ENCODE measurements around the gene PPP1R9B. TPM values are rescaled to one million over a fixed set of nuclear protein-coding genes. Genes with fewer than 3 reads are reported as not detected.

The PPP1R9B gene
- total RNA-seq, 1 donor from 2014 or later = 179 TPM

- intact Hi-C loops (cut with micrococcal nuclease) = no loop called here
Measured at GRCh38 chr17:50144845-50145531, 5.5 kb downstream of the PPP1R9B start.

DNA sequence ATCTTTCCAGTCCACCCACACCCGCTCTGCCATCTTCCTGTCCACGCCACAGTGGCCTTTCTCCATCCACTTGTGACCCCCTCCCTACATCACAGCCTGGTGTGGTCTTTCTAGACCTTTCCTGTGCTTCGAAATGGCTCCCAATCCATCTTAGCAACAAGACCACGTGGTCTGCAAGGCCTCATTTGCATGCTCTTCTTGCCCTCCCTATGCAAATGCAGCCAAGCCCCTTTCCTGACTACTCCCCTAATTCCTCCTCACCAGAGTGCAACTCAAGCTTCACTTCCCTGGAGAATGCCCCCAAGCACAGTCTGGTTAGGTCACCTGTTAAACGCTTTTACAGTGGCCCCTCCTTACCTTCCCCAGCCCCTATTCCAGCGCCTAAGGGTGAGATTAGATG is 6.1 kb downstream of the PPP1R9B start:
- intact Hi-C loops (cut with micrococcal nuclease) = no loop called here

- intact Hi-C loops (cut with micrococcal nuclease) = no loop called here
Measured at GRCh38 chr17:50143461-50144176, 6.9 kb downstream of the PPP1R9B start.

DNA sequence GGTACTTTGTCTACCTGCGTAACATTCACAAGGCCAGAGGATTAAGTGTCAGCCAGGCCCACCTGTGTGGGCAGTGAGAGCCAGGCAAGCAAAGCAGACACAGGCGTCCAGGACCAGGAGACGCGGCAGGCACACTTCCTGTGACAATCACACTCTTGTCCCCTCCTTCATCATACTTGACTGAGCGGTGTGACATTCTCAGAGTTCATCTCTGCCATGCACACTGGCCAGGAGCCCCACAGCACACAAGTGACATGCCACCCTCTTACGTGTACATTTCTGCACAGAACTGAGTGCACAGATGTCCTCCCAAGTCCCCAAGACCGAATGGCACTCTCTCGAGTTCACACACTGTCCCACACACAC is 8.7 kb downstream of the PPP1R9B start:
- intact Hi-C loops (cut with micrococcal nuclease) = no loop called here

DNA sequence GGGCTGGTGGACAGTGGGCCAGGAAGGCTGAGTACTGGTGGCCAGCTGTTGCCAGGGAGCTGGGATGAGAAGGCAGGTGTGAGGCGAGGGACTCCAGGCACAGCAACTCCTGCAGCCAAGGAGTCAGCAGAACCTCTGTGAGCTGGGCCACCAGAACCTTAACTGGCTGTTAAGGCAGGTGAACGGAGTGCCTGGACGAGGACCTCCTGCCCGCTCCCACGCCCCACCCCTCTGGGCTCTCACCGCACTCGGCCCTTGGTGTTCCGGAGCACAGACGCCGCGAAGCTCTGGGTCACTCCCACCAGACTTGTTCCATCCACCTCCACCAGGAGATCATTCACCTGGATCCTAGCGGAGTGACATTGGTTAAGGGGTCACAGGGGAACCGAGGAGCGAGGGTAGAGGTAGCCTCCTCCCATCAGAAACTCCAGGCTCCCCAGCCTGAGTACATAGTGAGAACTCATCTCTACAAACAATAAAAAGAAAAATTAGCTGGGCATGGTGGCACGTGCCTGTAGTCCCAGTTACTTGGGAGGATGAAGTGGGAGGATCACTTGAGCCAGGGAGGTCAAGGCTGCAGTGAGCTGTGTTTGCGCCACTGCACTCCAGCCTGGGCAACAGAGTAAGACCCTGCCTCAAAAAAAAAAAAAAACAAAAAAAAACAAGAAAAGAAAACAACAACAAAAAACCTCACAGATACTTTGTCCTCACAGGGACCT is 9.3 kb downstream of the PPP1R9B start:
- intact Hi-C loops (cut with micrococcal nuclease) = no loop called here

- intact Hi-C loops (cut with micrococcal nuclease) = loop anchor here (1.0 kb wide), 6 partner anchors 9 to 157 kb away; partner anchors contain the start of gene PDK2
Measured at GRCh38 chr17:50139950-50140885, 10.3 kb downstream of the PPP1R9B start.

DNA sequence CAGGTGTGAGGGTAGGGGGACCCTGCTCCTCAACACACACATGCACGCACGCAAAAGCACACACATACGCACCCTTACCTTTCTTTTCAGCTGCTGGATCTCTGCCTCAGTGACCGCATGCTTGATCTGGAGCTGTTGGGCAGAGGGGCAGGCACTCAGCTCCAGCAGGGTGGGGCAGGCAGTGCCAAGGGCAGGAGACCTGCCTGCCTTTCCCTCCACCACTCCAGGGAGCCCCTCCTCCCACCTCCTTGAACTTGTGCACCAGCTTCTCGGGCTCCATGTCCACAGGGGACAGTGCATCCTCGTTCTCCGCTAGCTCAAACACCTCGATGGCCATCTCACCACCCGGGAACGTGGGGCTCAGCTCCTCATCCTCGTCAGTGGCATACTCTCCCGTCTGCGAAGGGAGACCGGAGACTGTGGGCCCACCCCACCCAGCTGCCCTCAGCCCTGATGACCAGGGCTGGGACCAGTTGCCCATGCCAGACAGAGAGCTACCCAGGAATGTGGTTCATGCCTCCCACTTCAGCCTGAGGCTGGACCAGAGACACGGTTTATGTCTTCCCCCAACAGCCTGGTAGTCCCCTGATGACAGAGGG is 11.2 kb downstream of the PPP1R9B start:
- intact Hi-C loops (cut with micrococcal nuclease) = no loop called here

- intact Hi-C loops (cut with micrococcal nuclease) = no loop called here
Measured at GRCh38 chr17:50137042-50137441, 13.4 kb downstream of the PPP1R9B start.

DNA sequence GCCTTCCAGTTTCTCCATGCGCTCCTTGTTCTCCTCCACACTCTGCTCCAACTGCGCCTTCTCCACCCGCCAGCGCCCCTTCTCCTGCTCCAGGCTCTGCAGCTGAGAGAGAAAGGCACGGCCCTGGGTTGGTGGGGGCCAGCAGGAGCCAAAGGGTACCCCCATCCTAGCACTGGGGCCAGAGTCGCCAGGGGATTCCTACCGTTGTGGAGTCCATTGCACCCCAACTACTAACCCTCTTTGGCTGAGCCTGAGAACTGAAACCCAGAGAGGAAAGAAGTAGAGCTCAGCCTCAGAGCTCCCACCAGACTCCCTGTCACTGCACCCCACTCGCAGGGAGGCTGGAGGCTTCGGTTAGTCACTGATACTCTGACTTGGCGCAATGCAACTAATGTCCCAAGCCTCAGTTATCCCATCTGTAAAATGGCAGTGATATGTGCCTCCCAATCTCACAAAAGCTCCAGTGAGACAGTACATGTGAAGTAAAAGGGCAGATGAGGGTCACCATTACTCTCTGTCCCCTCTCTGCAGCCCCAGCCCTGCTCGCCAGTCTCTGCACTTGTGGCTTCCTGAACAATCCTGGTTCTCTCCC is 14.3 kb downstream of the PPP1R9B start:
- intact Hi-C loops (cut with micrococcal nuclease) = no loop called here

DNA sequence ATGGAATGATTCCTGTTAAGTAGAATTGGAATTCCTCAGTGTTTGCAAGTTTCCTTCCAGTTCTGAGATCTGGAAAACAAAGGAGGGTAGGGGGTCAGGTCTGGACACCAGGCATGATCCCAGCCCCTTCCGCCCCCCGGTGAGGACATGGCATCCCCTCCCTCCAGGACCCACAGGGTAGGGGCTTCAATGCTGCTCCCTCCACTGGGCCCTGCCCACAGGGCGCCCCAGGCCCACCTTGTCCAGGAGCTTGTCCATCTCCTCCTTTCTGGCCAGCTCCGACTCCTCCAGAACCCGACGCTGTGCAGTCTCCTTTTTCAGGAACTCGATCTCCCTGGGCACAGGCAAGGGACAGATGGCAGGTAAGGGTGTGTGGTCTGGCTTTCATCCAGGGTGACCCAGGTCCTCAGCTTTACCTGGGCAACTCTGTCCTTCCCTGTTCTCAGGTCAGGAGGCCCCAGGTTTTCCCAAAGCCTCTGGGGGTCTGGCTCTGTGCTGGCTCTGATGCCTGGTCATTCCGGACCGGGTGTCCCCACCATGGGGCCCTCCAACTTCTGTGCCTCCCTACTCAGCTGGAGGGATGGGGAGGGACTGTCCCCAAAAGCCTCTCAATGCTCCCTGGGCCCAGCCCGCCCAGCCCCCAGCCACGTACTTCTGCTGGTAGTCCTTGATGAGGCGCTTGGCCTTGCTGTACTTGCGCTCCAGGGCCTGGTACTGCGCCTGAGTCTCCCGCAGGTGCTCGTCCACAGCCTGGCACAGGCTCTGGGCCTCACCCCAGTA is 15.0 kb downstream of the PPP1R9B start:
- intact Hi-C loops (cut with micrococcal nuclease) = no loop called here

- intact Hi-C loops (cut with micrococcal nuclease) = no loop called here
Measured at GRCh38 chr17:50134206-50135110, 16.0 kb downstream of the PPP1R9B start.

GRCh38 chr17:50133769-50134099 is 16.7 kb downstream of the PPP1R9B start:
- intact Hi-C loops (cut with micrococcal nuclease) = no loop called here

DNA sequence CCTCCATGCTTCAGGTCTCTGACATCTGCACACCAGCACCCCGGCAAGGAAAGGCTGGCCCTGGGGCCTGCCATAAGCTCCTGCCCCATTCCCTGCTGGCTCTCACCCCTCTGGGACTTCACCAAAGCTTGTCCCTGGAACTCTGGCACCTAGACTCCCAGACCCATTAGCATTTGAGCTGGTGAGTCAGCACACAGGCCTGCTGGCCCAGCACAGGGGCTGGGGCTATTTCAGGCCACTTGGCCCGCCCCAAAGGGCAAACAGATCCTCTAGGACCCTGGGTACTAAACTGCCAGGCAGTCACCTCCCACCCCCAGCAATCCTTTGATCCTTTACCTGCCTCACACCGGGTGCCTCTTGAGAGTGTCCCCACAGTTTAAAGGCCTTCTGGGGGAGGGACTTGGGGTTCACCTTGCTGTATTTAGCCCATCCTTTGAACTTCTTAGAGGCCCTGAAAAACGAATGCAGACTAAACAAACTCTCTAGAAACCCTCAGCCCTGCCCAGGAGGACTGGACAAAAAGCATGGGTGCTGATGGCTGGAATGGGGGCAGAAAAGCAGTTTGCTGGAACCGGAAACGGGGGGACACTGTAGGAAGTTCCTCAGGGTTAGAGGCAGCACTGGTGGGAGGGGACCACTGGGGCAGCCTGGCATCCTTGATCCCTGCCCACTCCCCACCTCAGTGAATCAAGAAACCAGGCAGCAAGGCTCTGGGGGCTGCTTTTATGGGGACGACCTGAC is 17.3 kb downstream of the PPP1R9B start:
- intact Hi-C loops (cut with micrococcal nuclease) = no loop called here

DNA sequence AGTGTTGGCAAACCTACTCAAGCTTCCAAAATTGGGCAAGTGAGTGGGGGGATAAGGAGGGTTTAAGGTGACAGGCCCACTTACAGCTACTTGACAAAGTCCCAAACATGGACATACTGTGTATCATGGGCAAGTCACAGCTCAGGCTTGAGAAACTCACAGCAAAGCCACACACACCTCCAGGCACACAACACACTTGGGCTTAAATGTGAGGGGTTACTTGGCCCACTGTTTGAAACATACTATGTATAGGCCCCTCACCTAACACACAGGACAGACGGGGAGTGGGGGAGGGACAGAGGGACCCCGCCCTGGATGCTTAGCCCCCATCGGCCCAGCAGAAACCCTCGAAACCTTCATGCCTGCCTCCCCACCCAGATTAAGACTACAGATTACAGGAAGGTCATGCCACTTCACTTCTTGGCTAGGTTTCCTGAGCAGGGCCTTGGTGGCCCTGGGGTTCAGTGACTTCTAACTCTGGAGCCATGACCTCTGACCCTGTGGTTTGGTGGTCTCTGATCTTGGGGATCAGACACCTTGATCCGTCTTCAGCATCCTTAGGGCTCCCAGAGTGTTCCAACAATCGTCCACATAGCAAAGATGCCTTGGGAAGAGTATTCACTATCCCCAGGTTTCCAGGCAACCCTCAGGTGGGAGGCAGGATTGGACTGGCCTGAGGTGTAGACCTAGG is 18.2 kb downstream of the PPP1R9B start:
- intact Hi-C loops (cut with micrococcal nuclease) = no loop called here

DNA sequence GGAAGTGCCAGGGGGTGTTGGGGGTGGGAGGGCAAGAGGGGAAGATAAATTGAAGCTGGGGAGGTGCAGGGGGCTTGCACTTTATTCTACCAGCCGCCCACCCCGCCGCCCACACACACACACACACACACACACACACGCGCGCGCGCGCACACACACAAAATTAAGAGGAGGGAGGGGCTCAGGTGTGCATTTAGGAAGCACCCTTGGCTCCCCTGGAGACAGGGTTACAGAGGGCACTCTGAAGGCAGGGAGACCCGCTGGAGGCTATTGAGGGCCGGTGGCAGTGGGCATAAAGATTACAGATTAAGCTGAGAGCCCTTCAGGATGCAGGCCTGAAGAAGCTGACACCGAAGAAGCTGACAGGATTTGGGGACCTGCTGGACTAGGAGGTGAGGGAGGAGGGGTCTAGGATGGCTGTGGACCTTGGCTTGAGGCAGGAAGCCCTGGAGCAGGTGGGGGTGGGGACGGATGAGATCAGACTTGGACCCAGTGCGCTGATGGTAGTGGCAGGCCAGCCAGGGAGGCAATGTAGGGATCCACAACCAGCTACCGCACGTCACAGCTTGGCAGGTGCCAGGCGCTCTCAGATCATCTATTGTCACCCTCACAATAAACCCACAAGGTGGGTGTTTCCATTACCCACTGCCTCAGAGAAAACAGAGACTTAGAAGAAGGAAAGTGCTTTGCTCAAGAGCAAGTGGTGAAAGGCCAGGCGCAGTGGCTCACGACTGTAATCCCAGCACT is 19.7 kb downstream of the PPP1R9B start:
- intact Hi-C loops (cut with micrococcal nuclease) = loop anchor here (1.0 kb wide), 2 partner anchors 10 to 15 kb away; no protein-coding TSS in a partner anchor

GRCh38 chr17:50129728-50130558 is 20.5 kb downstream of the PPP1R9B start, which contains the start of gene SAMD14:
Gene SAMD14, minus strand, starts transcription at chr17:50130160. Its CDS starts 5,201 bp downstream, at chr17:50124959.
- intact Hi-C loops (cut with micrococcal nuclease) = loop anchor here (1.0 kb wide), 1 partner anchor 15 kb away; no protein-coding TSS in a partner anchor

Data from T-helper 1 cell treated with Interleukin-12 subunit alpha and Interleukin-12 subunit beta and Interleukin-4 antibody, amounts not matched to agents 30 ng/mL and 1 ng/mL, for 36 hours (primary cell).